Gastrocnemius medialis (tissue), 4 donors: ENCODE results near the gene XXYLT1. TPM values are rescaled to one million over a fixed set of nuclear protein-coding genes. Genes with fewer than 3 reads are reported as not detected.

Experiments
- ATAC-seq, 2 donors: fragments of 150-250 bp; one replicate each; pipeline ENCODE4 v1.9.1; 2016
- DNase-seq, 2 donors: peaks; one replicate each; pipeline ENCODE4 v3.0.0-alpha.2; 2019
- H3K27ac ChIP-seq, 4 donors: fragments of 200-600 bp; sonication (generic); 1 replicate in 1 of 4; 2 replicates in 3 of 4; pipeline ENCODE4 v1.5.1; 2016 to 2018; ENCODE audit warnings: mild to moderate bottlenecking in 2 of 4, moderate library complexity in 1 of 4
- H3K27me3 ChIP-seq, 3 donors: fragments of 200-600 bp; sonication (generic) in 2 of 3; 1 replicate in 1 of 3; 2 replicates in 2 of 3; pipeline versions ENCODE4 v1.5.1 to v1.6.0; 2016 to 2019; ENCODE audit warnings: mild to moderate bottlenecking in 1 of 3, moderate library complexity in 1 of 3
- H3K36me3 ChIP-seq, 2 donors: fragments of 200-600 bp; sonication (generic) in 1 of 2; one replicate each; pipeline ENCODE4 v1.5.1; 2017 to 2018
- H3K4me1 ChIP-seq, 2 donors: fragments of 200-600 bp; sonication (generic) in 1 of 2; one replicate each; pipeline ENCODE4 v1.5.1; 2016 to 2017; ENCODE audit warnings: mild to moderate bottlenecking in 2 of 2
- H3K4me3 ChIP-seq, 4 donors: fragments of 200-600 bp; sonication (generic) in 3 of 4; 1 replicate in 1 of 4; 2 replicates in 3 of 4; pipeline ENCODE4 v1.5.1; 2016 to 2019; ENCODE audit warnings: mild to moderate bottlenecking in 2 of 4
- H3K9me3 ChIP-seq, 3 donors: fragments of 200-600 bp; sonication (generic) in 2 of 3; 1 replicate in 1 of 3; 2 replicates in 2 of 3; pipeline ENCODE4 v1.5.1; 2016 to 2019
- CTCF ChIP-seq, 5 experiments: fragments of 450-650 bp in 3 of 5; fragments of 200-600 bp in 2 of 5; sonication (generic) in 2 of 5; IDR thresholded peaks in 4 of 5; conservative IDR thresholded peaks in 1 of 5; 1 replicate in 4 of 5; 2 replicates in 1 of 5; pipeline ENCODE4 v1.5.1; 2016 to 2019; ENCODE audit warnings: antibody characterized with exemption in 5 of 5, mild to moderate bottlenecking in 3 of 5, moderate library complexity in 3 of 5
- POLR2A ChIP-seq, 2 donors: fragments of 450-650 bp; IDR thresholded peaks; one replicate each; pipeline ENCODE4 v1.6.1; 2017; ENCODE audit warnings: antibody characterized with exemption in 2 of 2, mild to moderate bottlenecking in 2 of 2, moderate library complexity in 2 of 2
- in situ Hi-C, 4 donors: fragments of 200-750 bp; cut with MboI; loops; one replicate each; pipeline versions ENCODE4 v1.15.0 to v1.8.0; 2017; ENCODE audit warnings: low sequenced_read_pairs in 4 of 4
- intact Hi-C: fragments of 100-400 bp; cut with DNase I; formaldehyde crosslinking; loops from one replicate; pipeline ENCODE4 v1.15.1; 2023; ENCODE audit warnings: low total_unique reads
- total RNA-seq, 4 donors: library from RNA; depleted of rRNA; stranded (reverse); fragments of >200 nt; gene quantifications; one replicate each; pipeline versions ENCODE4 v1.1.0 to v1.2.3, GENCODE V29; 2016

XXYLT1 gene
- total RNA-seq, 4 donors from 2014 or later, result 0.87 to 3.1 (median 1.3) TPM

DNA sequence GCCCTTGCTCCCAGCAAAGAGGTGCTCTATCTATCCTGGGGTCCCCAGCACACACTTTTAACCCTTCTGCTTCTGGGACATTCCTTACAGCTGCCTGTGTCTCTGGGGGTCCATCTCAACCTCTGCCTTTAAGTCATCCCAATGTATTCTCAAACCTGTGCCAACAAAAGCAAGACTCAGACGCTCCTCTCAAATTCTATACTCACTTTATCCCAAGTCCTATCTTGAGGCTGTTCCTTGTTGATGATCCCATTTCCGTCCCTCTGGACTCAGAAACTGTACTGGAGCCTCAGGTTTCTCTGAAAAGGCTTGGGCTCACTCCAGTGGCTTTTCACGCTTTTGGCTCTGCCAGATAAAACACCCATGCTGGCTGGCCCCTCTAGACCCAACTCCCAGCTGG, 69.7 kb downstream of the XXYLT1 start:
- Histone ChIP-seq H3K27ac (no peak overlapping the region), H3K9me3 (no peaks in the 10 kb centered on the region), H3K27me3 (no peaks in the 10 kb centered on the region), H3K4me1 (peaks cover 13 to 18% of the 10 kb centered on the region in 2 donors), H3K4me3 (no peak overlapping the region), H3K36me3 (no peaks in the 10 kb centered on the region)
- ATAC-seq (no peak), DNase-seq (no peak)
- in situ Hi-C loops (no loop called here), intact Hi-C loops (no loop called here)
- TF ChIP-seq POLR2A (IDR thresholded peaks at IDR 0.05), result no peak
- no peak for TF ChIP-seq CTCF (IDR thresholded peaks at IDR 0.05 in 4 of 5, conservative IDR thresholded peaks at IDR 0.05 in 1 of 5)

- Histone ChIP-seq H3K4me3 (no peak overlapping the region), H3K27me3 (no peaks in the 10 kb centered on the region), H3K9me3 (no peaks in the 10 kb centered on the region), H3K27ac (no peak overlapping the region), H3K4me1 (peaks cover 13 to 17% of the 10 kb centered on the region in 2 donors), H3K36me3 (no peaks in the 10 kb centered on the region)
- in situ Hi-C loops (no loop called here), intact Hi-C loops (no loop called here)
- DNase-seq (no peak), ATAC-seq (no peak)
- no peak for TF ChIP-seq CTCF (IDR thresholded peaks at IDR 0.05 in 4 of 5, conservative IDR thresholded peaks at IDR 0.05 in 1 of 5)
- no peak for TF ChIP-seq POLR2A (IDR thresholded peaks at IDR 0.05)
Measured at GRCh38 chr3:195200010-195200822, 70.7 kb downstream of the XXYLT1 start.

DNA sequence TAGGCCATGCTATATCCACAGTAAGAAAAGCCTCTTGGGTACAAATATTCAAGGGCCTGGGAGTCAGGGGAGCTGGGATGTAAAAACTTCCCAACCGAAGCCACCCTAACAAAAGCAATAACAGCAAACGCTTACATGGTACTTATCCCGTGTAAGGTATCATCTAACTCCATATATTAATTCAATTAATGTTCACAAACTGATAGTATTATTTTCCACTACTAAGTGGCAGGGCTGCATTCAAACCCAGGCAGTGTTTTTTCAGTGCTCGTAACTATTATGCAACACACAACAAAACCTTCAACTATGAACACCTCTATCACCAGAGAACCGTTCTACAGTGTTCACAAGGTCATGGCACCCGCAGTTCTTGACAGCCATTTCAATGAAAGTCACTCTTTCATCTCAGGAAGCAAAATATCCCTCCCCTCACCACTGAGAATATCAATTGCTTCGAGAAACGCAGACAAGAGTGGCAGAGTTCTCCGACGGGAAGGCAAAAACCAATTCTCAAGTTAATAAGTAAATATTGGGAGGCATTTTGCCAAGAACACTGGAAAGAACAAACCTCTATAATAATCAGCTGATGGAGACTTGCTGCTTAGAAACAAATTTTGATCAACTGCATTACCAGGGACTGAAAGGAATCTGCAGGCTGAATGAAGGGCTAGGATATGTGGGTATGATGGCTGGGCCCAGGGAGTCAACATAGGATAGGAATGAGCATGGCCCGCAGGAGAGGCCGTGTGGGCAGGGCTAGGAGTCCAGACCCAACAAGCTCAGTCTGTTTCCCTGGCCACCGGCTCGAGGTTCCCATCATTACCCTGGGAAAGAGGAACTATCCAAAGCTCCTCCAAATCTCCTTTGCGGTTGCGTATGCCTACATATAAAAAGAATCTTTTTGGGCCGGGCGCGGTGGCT, 72.3 kb downstream of the XXYLT1 start:
- H3K36me3 ChIP-seq, result no peaks in the 10 kb centered on the region
- DNase-seq (no peak), ATAC-seq (no peak)
- no peak for TF ChIP-seq CTCF (IDR thresholded peaks at IDR 0.05 in 4 of 5, conservative IDR thresholded peaks at IDR 0.05 in 1 of 5)
- no peak for TF ChIP-seq POLR2A (IDR thresholded peaks at IDR 0.05)
- H3K27ac ChIP-seq, result no peak overlapping the region
- in situ Hi-C loops (no loop called here), intact Hi-C loops (no loop called here)
- H3K4me3 ChIP-seq, result no peak overlapping the region
- no peaks in the 10 kb centered on the region for H3K9me3 ChIP-seq
- no peaks in the 10 kb centered on the region for H3K27me3 ChIP-seq
- peaks cover 0 to 2% of the 10 kb centered on the region in 2 donors for H3K4me1 ChIP-seq

GRCh38 chr3:195197765-195198425, 73.1 kb downstream of the XXYLT1 start:
- no peaks in the 10 kb centered on the region for H3K9me3 ChIP-seq
- no peak for DNase-seq
- intact Hi-C loops, result no loop called here
- no peak overlapping the region for H3K4me3 ChIP-seq
- no peak for ATAC-seq
- TF ChIP-seq CTCF (IDR thresholded peaks at IDR 0.05 in 4 of 5, conservative IDR thresholded peaks at IDR 0.05 in 1 of 5) (no peak), POLR2A (IDR thresholded peaks at IDR 0.05) (no peak)
- no peaks in the 10 kb centered on the region for H3K36me3 ChIP-seq
- H3K27ac ChIP-seq, result no peak overlapping the region
- H3K4me1 ChIP-seq, result no peaks in the 10 kb centered on the region
- no peaks in the 10 kb centered on the region for H3K27me3 ChIP-seq
- in situ Hi-C loops, result no loop called here
